HCT116 (cell line): ENCODE measurements around the gene HOXA1. TPM values are rescaled to one million over a fixed set of nuclear protein-coding genes. Genes with fewer than 3 reads are reported as not detected.

Experiments used
- ATAC-seq: fragments of 200-7000 bp; cut with Tn5 transposase; 2 replicates; pipeline ENCODE4 v1.9.1; 2020; ENCODE audit warnings: mild to moderate bottlenecking, moderate library complexity
- BruUV-seq: library from RNA; stranded (reverse); fragments of 400-500 nt; replicated peaks from 2 replicates; lab custom pipeline; 2021; lab: Mats Ljungman, UMichigan
- CTCF ChIA-PET: fragments of 300-600 bp; sonication (Branson Sonifier 250); formaldehyde crosslinking; loops from one replicate; lab custom pipeline; 2021; ENCODE audit warnings: antibody characterized with exemption; lab: Charles Lee
- POLR2A ChIA-PET: fragments of 300-600, 350-600 bp; sonication (Branson Sonifier 250); formaldehyde crosslinking; loops from one replicate; lab custom pipeline; 2021; ENCODE audit warnings: antibody characterized with exemption; lab: Charles Lee
- RAD21 ChIA-PET, 2 experiments: fragments of 300-600 bp; sonication (Branson Sonifier 250); formaldehyde crosslinking; loops; one replicate each; lab custom pipeline; 2023; ENCODE audit warnings: low total read pairs in 2 of 2; ENCODE audit not compliant: uncharacterized antibody in 2 of 2, unreplicated experiment in 2 of 2, low non-redundant PET in 1 of 2; lab: Charles Lee
- DNase-seq: peaks from one replicate; pipeline ENCODE4 v3.0.0-alpha.2; 2010; ENCODE audit warnings: low read depth, low spot score
- H2AFZ ChIP-seq: fragments of 200-600 bp; shearing (Covaris generic), sonication (generic); 2 replicates; pipeline ENCODE4 v1.6.1; 2017; ENCODE audit warnings: low read depth, mixed run types, mixed read lengths, antibody characterized with exemption, low read length; ENCODE audit not compliant: poor library complexity, severe bottlenecking
- H3K27ac ChIP-seq: 2 replicates; pipeline ENCODE4 v1.5.1; 2012; ENCODE audit warnings: low read depth, low read length
- H3K27me3 ChIP-seq: fragments of 200-600 bp; sonication (generic); 2 replicates; pipeline ENCODE4 v1.6.1; 2016; ENCODE audit warnings: mixed run types, low read length, mixed read lengths; ENCODE audit not compliant: insufficient read depth
- H3K36me3 ChIP-seq, 2 experiments: fragments of 200-500 bp in 1 of 2; fragments of 200-600 bp in 1 of 2; sonication (Bioruptor generic) in 1 of 2; sonication (generic) in 1 of 2; 2 replicates each; pipeline versions ENCODE4 v1.5.1 to v1.6.1; 2014 to 2016; ENCODE audit warnings: low read length in 2 of 2, inconsistent platforms in 1 of 2, mixed read lengths in 1 of 2, mixed run types in 1 of 2; ENCODE audit not compliant: insufficient read depth in 2 of 2, control insufficient read depth in 1 of 2
- H3K4me1 ChIP-seq, 2 experiments: fragments of 200-600 bp in 1 of 2; sonication (generic) in 1 of 2; 2 replicates each; pipeline versions ENCODE4 v1.5.1 to v1.6.1; 2012 to 2017; ENCODE audit warnings: low read length in 2 of 2, inconsistent platforms in 1 of 2, mild to moderate bottlenecking in 1 of 2, mixed read lengths in 1 of 2, mixed run types in 1 of 2, moderate library complexity in 1 of 2; ENCODE audit not compliant: insufficient read depth in 2 of 2, control insufficient read depth in 1 of 2
- H3K4me2 ChIP-seq: fragments of 200-600 bp; sonication (generic); 2 replicates; pipeline ENCODE4 v1.6.1; 2017; ENCODE audit warnings: mixed run types, low read length, mixed read lengths
- H3K4me3 ChIP-seq, 2 experiments: fragments of 200-600 bp in 1 of 2; sonication (generic) in 1 of 2; replicated peaks in 1 of 2; 2 replicates each; pipeline ENCODE4 v1.5.1; 2011 to 2016; ENCODE audit warnings: low read length in 2 of 2, control low read depth in 1 of 2, low read depth in 1 of 2, mild to moderate bottlenecking in 1 of 2, mixed read lengths in 1 of 2, mixed run types in 1 of 2
- H3K79me2 ChIP-seq: fragments of 200-600 bp; sonication (generic); 2 replicates; pipeline ENCODE4 v1.6.1; 2017; ENCODE audit warnings: mild to moderate bottlenecking, mixed run types, low read length, moderate library complexity, mixed read lengths; ENCODE audit not compliant: insufficient read depth
- H3K9ac ChIP-seq: fragments of 200-600 bp; sonication (generic); 2 replicates; pipeline ENCODE4 v1.6.1; 2016; ENCODE audit warnings: low read length, mixed read lengths
- H3K9me2 ChIP-seq: fragments of 200-600 bp; sonication (generic), shearing (Covaris generic); 2 replicates; pipeline ENCODE4 v1.6.1; 2017; ENCODE audit warnings: mixed run types, mild to moderate bottlenecking, moderate library complexity; ENCODE audit not compliant: insufficient read depth
- H3K9me3 ChIP-seq, 2 experiments: fragments of 200-500 bp in 1 of 2; fragments of 200-600 bp in 1 of 2; sonication (Bioruptor generic) in 1 of 2; sonication (generic) in 1 of 2; 2 replicates each; pipeline ENCODE4 v1.6.1; 2014 to 2017; ENCODE audit warnings: low read length in 2 of 2, mixed read lengths in 2 of 2, inconsistent platforms in 1 of 2, low read depth in 1 of 2, mild to moderate bottlenecking in 1 of 2, mixed run types in 1 of 2, moderate library complexity in 1 of 2; ENCODE audit not compliant: control insufficient read depth in 1 of 2, insufficient read depth in 1 of 2
- H4K20me1 ChIP-seq: fragments of 200-600 bp; sonication (generic), shearing (Covaris generic); 2 replicates; pipeline ENCODE4 v1.6.1; 2017; ENCODE audit warnings: mixed run types, mild to moderate bottlenecking, moderate library complexity; ENCODE audit not compliant: insufficient read depth
- ATF3 ChIP-seq: IDR thresholded peaks from 2 replicates; pipeline ENCODE4 v1.6.1; 2012
- CEBPB ChIP-seq: IDR thresholded peaks from 2 replicates; pipeline ENCODE4 v1.6.1; 2012; ENCODE audit warnings: low read depth
- CTCF ChIP-seq, 3 experiments: fragments of 200-600 bp in 1 of 3; sonication (generic) in 1 of 3; IDR thresholded peaks in 2 of 3; conservative IDR thresholded peaks in 1 of 3; 2 replicates each; pipeline ENCODE4 v1.5.1; 2012 to 2017; ENCODE audit warnings: low read depth in 2 of 3, low read length in 2 of 3, antibody characterized with exemption in 1 of 3, borderline replicate concordance in 1 of 3, control low read depth in 1 of 3, mild to moderate bottlenecking in 1 of 3, mixed read lengths in 1 of 3, mixed run types in 1 of 3, moderate library complexity in 1 of 3; ENCODE audit not compliant: insufficient read depth in 1 of 3
- EGR1 ChIP-seq: IDR thresholded peaks from 2 replicates; pipeline ENCODE4 v1.6.1; 2012; ENCODE audit warnings: low read depth
- FOSL1 ChIP-seq: IDR thresholded peaks from 2 replicates; pipeline ENCODE4 v1.6.1; 2012; ENCODE audit warnings: low read depth
- POLR2AphosphoS5 ChIP-seq: IDR thresholded peaks from 2 replicates; pipeline ENCODE4 v1.6.1; 2011; ENCODE audit warnings: mild to moderate bottlenecking, low read depth, low read length, moderate library complexity
- RAD21 ChIP-seq: IDR thresholded peaks from 2 replicates; pipeline ENCODE4 v1.6.1; 2012; ENCODE audit warnings: low read depth, mild to moderate bottlenecking
- SIN3A ChIP-seq: IDR thresholded peaks from 2 replicates; pipeline ENCODE4 v1.6.1; 2012; ENCODE audit warnings: low read depth
- YY1 ChIP-seq: IDR thresholded peaks from 2 replicates; pipeline ENCODE4 v1.6.1; 2011; ENCODE audit warnings: low read length, low read depth, moderate library complexity, mild to moderate bottlenecking; ENCODE audit not compliant: insufficient replicate concordance; ENCODE audit errors: extremely low read depth
- ZBTB33 ChIP-seq: IDR thresholded peaks from 2 replicates; pipeline ENCODE4 v1.6.1; 2011; ENCODE audit warnings: mild to moderate bottlenecking, low read length, moderate library complexity; ENCODE audit not compliant: insufficient replicate concordance; ENCODE audit errors: extremely low read depth
- ZFX ChIP-seq: fragments of 450-650 bp; IDR thresholded peaks from 2 replicates; pipeline ENCODE4 v1.6.1; 2017
- intact Hi-C: fragments of 100-400 bp; cut with micrococcal nuclease; formaldehyde crosslinking; loops from 2 replicates; pipeline ENCODE4 v1.10.0; 2022
- total RNA-seq: library from RNA; stranded (reverse); gene quantifications from one replicate; pipeline ENCODE4 v1.2.1, GENCODE V29; 2021; ENCODE audit not compliant: unreplicated experiment

The HOXA1 gene
- total RNA-seq, 1 experiment from 2014 or later: 2.8 TPM

GRCh38 chr7:27071622-27072390 is 24.0 kb downstream of the HOXA1 start:
- no peaks in the 10 kb centered on the region for H3K9me2 ChIP-seq
- H3K4me3 ChIP-seq: no peak overlapping the region
- peak overlapping the region; percentile 64 for H2AFZ ChIP-seq
- RAD21 ChIA-PET: no interaction called here
- H3K27me3 ChIP-seq: no peaks in the 10 kb centered on the region
- no TSS peak for BruUV-seq
- no peaks in the 10 kb centered on the region for H3K9me3 ChIP-seq
- intact Hi-C loops: no loop called here
- H3K9ac ChIP-seq: no peak overlapping the region
- peaks cover 14 to 17% of the 10 kb centered on the region in 2 experiments for H3K4me1 ChIP-seq
- no peaks in the 10 kb centered on the region for H3K79me2 ChIP-seq
- no peaks in the 10 kb centered on the region; a peak in 1 of 4 replicates for H3K36me3 ChIP-seq
- no peak for DNase-seq
- POLR2A ChIA-PET: no interaction called here
- TF ChIP-seq CEBPB (peak; percentile 37), CTCF (IDR thresholded peaks at IDR 0.05 in 2 of 3, conservative IDR thresholded peaks at IDR 0.05 in 1 of 3; ENCODE audit: borderline replicate concordance in 1 of 3, insufficient read depth in 1 of 3, low read depth in 2 of 3, low read length in 2 of 3) (no peak)
- peak; percentile 88 for ATAC-seq
- H4K20me1 ChIP-seq: no peaks in the 10 kb centered on the region
- CTCF ChIA-PET: no interaction called here
- H3K4me2 ChIP-seq: peak overlapping the region; percentile 52
- no peak overlapping the region for H3K27ac ChIP-seq

- Histone ChIP-seq H3K9ac (no peak overlapping the region), H3K9me2 (no peaks in the 10 kb centered on the region), H3K9me3 (no peaks in the 10 kb centered on the region), H4K20me1 (no peaks in the 10 kb centered on the region), H3K27ac (no peak overlapping the region), H3K4me2 (no peak overlapping the region), H3K4me3 (no peak overlapping the region), H3K4me1 (peaks cover 14 to 26% of the 10 kb centered on the region in 2 experiments), H3K79me2 (no peaks in the 10 kb centered on the region), H2AFZ (no peak overlapping the region), H3K36me3 (no peaks in the 10 kb centered on the region), H3K27me3 (no peaks in the 10 kb centered on the region)
- CTCF ChIA-PET: no interaction called here
- intact Hi-C loops: no loop called here
- no peak for ATAC-seq
- RAD21 ChIA-PET: no interaction called here
- POLR2A ChIA-PET: no interaction called here
- BruUV-seq: no TSS peak
- DNase-seq: no peak
- no peak for TF ChIP-seq EGR1
- no peak for TF ChIP-seq SIN3A
- TF ChIP-seq ZBTB33: no peak
- TF ChIP-seq RAD21: no peak
- no peak for TF ChIP-seq FOSL1
- no peak for TF ChIP-seq CEBPB
- TF ChIP-seq YY1: no peak
- TF ChIP-seq ATF3: no peak
- no peak for TF ChIP-seq CTCF (IDR thresholded peaks at IDR 0.05 in 2 of 3, conservative IDR thresholded peaks at IDR 0.05 in 1 of 3; ENCODE audit: borderline replicate concordance in 1 of 3, insufficient read depth in 1 of 3, low read depth in 2 of 3, low read length in 2 of 3)
- TF ChIP-seq ZFX: no peak
- TF ChIP-seq POLR2AphosphoS5: no peak
These were observed 27.5 kb downstream of the HOXA1 start for GRCh38 chr7:27068259-27068658.
